Non-pigmented ciliary epithelial cell (primary cell): ENCODE results near the gene GTF2I.
"Not testable (repeated sequence)": the region's sequence is repeated elsewhere in the genome, so short reads cannot be mapped to it uniquely, and the experiment has no call there.

Experiments
- DNase-seq: peaks from one replicate; pipeline ENCODE4 v3.0.0-alpha.2; 2010; ENCODE audit warnings: low read depth

Gene GTF2I

DNA sequence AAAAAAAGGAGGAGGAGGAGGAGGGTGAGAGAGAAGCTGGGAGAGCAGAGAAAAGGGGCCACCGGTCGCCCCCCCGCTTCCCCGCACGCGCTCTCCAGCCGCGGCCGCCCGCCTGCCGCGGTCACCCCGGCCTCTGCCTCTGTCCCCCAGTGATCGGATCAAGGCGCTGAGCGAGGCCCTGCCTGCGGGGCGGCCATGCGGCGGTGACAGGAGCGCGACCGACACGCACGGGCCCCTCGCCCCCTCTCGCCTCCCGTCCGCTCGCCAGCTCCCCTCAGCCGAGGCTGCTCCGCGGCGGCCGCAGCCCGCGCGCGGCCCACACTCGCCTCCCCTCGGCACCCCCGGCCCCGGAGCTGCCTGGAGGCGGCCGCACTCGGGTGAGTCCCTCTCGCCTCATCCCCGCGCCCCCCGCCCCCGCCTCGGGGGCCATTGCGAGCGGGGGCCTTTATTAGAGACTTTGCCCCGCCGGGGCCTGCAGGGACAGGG lies at the start of gene GTF2I:
Gene GTF2I, plus strand, starts transcription at position 27 of the 486 bp plus-strand sequence. CDS start 31,411 bp downstream, outside the sequence.
- no peak for DNase-seq

DNA sequence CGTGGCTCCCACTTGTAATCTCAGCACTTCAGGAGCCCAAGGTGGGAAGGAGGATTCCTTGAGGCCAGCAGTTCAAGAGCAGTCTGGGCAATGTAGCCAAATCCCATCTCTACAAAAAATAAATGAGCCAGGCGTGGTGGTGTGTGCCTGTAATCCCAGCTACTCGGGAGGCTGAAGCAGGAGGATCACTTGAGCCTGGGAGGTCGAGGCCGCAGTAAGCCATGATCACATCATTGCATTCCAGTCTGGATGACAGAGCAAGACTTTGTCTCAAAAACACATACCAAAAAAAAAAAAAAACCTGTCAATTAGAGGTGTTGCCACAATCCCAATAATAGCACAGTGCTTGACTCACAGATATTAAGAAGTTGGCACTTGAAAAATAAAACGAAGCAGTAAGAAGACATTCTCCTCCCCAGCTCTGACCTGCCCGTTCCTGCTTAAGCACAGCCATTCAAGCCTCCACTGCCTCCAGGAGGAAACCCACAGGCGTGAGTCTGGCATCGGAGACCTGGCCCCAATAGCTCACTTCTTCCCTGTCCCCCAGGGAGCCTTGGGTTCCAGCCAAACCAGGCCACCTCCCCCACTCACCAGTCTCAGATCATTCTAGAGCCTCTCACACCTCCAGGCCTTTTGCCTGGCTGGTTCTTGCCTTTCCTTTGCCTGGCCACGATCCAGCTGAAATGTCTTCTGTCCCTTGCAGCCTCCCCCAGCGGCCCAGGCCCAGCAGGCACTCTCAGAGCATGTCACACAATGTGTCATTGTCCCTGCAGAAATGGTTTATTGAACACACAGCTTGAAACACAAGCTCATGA lies 45.3 kb upstream of the GTF2I start:
- no peak for DNase-seq

DNA sequence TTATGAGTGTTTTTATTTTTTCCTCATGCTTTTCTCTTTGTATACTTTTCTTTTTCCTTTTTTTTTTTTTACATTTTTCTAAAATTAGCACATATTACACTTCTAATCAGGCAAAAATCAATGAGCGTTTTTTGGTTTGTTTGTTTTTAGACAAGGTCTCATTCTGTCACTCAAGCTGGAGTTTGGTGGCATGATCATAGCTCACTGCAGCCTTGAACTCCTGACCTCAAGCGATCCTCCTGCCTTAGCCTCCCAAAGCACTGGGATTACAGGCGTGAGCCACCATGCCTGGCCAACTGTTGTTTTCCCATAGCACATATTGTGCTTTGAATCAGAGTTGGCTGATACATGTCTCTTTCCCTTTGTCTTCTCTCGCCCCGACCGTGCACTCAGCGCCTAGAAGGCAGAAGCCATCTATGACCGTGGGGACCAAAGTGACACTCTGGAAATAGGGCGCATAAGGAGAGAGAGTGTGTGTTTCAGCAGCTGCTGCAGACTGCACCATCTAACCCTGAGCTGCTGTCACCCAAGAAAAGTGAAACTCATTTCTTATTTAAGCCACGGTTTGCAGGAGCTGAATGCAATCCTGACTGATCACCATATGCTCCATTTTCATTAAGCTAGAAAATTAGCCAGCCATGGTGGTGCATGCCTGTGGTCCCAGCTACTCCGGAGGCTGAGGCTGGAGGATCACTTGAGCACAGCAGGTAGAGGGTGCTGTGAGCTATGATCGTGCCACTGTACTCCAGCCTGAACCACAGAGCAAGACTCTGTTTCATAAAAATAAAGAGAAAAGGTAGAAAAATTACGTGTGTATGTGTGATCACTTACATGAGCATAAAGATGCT lies 41.4 kb upstream of the GTF2I start:
- DNase-seq, result no peak

DNA sequence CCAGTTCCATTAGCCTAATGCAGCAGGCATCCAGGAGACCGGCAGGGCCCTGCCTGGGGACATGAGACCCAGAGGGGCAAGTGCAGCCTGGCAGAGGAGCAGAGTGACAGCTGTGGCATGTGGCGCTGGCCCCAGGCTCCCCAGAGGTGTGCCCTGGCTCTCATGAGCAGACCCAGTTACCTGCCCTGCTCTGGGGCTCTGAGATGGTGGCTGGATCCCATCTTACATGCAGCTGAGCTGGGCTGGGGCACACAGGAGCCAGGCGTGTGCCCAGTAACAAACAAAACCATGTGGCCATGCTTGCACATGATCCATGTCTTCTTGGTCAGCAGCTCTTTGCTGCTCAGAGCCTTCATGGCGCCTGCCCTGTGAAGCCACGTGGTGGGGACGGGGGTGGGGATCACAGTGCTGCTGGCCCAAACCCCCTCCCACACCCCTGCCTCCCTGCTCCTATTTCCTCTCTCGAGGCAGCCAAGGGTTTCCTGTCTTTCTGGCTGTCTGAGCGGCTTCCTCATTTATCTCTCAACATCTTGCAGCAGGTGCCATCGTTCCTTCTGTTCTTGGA lies 40.3 kb upstream of the GTF2I start:
- DNase-seq, result no peak

DNA sequence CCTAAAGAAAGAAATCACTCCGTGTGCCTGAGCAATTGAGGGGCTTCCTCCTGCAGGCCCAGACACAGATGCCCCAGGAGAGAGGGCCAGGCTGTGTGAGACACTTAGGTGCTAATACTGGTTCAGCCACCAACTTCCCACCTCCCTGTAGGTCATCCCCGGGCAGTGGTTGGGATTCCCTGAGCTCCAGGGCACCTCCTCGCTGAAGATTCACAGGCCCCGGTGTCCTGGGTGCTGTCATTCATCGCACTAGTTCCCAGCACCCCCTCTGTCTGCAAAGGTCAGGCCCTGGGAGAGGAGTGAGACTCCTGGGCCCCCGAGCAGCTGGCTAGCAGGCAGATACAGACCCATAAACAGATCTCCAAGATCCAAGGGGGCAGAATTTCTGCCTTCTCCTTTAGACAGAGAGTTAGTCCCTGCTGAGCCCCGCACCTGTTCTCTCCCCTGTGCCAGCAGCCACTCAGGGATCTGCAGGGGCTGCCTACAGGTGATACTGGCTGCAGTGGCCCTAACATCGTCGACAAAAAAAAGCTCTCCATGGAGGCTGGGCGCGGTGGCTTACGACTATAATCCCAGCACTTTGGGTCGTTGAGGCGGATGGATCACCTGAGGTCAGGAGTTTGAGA lies 38.2 kb upstream of the GTF2I start:
- no peak for DNase-seq

DNA sequence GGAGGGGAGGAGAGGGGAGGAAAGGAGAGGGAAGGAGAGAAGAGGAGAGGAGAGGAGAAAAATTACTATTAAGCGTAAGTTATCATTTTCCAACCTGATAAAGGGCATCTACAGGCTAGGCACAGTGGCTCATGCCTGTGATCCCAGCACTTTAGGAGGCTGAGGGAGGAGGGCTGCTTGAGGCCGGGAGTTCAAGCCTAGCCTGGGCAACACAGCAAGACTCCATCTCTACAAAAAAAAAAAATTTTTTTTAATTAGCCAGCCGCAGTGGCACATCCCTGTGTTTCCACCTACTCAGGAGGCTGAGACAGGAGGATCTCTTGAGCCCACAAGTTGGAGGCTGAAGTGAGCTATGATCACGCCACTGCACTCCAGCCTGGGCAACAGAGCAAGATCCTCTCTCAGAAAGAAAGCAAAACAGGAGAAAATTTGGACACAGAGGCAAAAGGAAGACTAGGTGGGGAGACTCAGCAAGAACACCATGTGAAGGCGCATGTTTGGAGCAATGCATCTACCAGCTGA lies 35.2 kb upstream of the GTF2I start:
- DNase-seq, result no peak

DNA sequence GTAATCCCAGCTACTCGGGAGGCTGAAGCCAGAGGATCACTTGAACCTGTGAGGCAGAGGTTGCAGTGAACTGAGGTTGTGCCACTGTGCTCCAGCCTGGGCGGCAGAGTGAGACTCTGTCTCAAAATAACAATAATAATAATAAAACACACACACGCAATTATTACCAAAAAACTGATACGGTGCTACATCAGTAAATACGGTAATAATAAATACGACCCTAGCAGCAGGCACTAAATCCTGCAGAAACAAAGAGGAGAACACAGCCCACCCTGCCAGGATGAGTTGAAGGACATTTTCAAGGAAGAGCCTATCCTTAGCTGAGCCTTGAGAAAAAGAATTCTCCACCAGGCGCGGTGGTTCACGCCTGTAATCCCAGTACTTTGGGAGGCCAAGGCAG lies 34.4 kb upstream of the GTF2I start:
- DNase-seq, result no peak

DNA sequence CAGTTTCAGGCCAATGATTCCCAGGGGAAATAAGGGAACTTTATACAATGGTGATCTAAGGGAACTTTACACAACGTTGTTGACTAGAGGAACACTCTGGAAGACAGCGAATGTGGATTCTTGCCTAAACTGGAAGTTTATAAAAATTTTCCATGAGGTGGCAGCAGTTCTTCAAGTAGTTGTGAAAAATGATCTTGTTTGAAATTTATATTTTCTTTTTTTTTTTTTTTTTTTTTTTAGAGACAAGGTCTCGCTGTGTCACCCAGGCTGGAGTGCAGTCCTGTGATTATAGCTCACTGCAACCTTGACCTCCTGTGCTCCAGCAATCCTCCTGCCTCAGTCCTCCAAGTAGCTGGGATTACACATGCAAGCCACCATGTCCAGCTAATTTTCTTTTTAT lies 32.1 kb upstream of the GTF2I start:
- DNase-seq, result no peak

DNA sequence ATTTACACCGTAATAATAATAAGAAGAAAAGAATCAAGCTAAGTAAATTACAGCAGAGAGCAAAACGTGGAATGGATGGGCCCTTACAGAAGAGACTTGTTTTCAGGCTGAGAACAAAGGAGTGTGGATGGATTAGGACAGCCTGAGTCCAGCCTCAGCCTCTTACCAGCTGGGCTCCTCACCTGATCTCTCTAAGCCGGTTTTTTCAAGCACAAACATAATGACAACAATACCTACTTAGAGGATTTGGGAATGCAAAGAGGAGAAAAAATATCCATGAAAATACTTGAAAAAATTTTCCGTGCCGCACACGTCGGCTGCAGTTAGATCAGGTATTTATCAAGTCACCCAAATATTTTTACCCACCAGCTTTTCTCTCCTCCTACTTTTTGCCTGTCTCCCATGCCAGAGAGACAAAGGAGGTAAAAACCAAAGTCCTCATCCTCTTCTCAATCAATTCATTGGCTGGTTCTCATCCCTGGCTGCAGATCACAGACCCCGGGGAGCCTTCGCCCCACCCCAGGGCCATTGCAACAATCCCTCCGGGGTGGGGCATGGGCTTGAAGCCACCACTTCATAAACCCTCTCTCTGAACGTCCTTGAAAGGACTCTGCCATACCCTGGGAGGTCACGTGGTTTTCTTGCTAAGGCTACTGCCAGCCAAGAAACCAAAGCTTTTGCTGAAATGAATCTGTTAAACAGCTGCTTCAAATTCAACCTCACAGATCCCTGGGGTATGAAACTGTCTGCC lies 29.7 kb upstream of the GTF2I start:
- no peak for DNase-seq

DNA sequence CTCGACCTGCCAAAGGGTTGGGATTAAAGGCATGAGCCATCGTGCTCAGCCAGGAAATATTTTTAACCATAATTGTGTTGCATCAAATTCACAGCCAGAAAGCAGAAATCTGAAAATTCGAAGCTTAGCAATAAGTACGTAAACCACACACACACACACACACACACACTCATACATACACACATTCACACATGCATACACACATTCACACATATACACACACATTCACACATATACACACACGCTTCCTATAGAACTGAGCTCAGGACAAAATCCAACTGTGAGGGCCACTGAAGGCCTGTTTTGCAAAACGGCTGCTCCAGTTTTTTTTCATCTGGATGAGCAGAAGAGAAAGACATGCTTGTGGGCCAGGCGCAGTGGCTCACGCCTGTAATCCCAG lies 25.0 kb upstream of the GTF2I start:
- DNase-seq, result no peak

DNA sequence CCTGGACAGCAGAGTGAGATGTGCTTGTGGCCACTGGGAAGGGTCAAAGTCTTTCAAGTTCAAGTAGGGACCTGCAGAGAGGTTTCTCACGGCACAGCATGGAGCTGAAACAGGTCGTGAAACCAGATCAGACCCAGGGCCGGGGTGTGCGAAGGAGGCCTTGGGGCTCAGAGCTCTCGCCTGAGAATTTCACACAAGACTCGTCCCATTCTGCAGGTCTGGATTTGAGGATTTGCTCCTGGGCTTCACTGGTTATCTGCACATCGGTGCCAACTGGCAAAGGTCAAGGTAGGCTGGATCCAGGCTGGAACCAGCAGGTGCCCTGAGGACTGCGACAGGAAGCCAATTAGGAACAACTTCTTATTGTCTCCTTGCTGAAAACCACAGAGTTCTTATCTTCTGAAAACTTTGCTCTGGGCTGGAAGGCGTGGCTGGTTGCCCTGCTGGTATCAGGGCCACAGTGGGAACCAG lies 24.0 kb upstream of the GTF2I start:
- DNase-seq, result no peak

DNA sequence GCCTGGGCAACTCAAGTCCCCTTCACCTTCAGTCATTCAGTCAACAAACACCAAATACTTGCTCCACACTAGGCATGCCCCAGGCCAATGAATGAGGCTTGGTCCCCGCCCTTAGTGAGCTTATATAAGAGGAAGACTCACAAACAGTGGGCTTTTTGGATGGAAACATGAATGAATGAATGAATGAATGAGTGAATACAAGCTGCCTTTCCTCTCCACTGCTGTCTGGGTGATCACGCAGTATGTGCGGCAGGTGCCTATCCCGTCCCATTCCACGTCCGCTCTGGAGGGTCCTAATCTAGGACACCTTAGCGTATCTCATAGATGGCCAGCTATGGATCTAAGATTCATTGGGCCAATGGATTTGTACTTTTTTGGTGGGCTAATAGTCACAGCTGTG lies 19.8 kb upstream of the GTF2I start:
- DNase-seq, result no peak

DNA sequence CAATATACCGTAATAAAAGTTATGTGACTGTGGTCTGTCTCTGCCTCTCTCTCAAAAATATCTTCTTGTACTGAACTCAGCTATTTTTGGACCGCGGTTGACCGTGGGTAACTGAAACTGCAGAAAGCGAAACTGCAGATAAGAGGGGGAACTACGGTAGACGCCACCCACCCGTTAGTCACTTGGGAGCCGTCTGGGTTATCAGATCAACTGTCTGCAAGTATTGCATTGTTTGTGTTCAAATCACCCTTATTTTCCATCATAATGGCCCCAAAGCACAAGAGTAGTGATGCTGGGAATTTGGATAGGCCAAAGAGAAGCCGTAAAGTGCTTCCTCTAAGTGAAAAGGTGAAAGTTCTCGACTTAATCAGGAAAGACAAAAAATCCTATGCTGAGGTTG lies 7.5 kb upstream of the GTF2I start:
- not testable (repeated sequence) for DNase-seq

DNA sequence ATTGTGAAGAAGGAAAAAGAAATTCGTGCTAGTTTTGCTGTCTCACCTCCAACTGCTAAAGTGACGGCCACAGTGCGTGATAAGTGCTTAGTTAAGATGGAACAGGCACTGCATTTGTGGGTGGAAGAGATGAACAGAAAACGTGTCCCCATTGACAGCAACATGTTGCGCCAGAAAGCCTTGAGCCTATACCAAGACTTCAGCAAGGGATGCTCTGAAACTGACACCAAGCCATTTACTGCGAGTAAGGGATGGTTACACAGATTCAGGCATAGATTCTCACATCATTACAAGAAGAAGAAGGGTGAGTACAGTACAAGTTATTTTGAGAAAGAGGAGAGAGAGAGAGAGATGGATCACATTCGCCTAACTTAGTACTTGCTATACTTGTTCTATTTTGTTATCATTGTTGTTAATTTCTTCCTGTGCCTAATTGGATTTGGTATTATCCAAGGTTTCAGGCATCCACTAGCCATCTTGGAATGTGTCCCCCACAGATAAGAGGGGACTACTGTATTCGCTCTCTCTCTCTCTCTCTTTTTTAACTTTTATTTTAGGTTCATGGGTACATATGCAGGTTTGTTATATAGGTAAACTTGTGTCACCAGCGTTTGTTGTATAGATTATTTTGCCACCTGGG lies 6.9 kb upstream of the GTF2I start:
- DNase-seq, result not testable (repeated sequence)

DNA sequence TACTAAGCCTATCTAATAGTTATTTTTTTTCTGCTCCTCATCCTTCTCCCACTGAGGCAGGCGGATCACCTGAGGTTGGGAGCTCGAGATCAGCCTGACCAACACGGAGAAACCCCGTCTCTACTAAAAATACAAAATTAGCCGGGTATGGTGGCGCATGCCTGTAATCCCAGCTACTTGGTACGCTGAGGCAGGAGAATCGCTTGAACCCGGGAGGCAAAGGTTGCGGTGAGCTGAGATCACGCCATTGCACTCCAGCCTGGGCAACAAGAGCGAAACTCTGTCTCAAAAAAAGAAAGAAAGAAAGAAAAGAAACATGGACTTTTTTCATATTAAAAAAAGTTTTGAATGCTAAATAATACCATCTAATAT lies 6.4 kb upstream of the GTF2I start:
- not testable (repeated sequence) for DNase-seq

DNA sequence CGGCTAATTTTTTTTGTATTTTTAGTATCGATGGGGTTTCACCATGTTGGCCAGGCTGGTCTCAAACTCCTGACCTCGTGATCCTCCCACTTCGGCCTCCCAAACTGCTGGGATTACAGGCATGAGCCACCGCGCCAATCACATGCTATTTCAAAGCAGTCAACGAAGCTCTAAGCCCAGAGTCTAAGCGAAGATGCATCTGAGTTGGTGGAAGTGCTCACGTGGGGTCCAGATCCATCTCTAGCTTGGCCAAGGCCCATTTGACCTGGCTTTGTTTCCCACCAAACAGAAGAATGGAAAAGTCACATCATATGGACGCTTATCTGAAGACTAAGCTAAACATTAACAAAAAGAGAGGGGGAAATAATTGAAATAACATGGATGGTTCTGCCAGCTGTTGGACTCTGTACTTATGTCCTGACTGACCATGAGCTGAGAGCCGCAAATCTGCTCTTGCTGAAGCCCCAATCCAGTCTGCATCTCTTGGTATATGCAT lies 3.8 kb upstream of the GTF2I start:
- DNase-seq, result no peak

DNA sequence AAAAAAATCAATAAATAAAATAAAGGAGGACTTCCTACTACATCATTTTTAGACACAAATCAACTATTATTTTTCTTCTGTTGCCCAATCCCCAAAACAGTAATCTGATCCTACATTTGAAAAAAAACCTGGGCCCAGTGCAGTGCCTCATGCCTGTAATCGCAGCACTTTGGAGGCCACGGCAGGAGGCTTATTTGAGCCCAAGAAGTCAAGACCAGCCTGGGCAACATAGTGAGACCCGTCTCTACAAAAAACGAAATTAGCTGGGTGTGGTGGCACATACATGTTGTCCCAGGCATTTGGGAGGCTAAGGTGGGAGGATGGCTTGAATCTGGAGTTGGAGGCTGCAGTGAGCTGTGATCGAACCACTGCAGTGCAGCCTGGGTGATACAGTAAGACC lies 2.7 kb upstream of the GTF2I start:
- no peak for DNase-seq

DNA sequence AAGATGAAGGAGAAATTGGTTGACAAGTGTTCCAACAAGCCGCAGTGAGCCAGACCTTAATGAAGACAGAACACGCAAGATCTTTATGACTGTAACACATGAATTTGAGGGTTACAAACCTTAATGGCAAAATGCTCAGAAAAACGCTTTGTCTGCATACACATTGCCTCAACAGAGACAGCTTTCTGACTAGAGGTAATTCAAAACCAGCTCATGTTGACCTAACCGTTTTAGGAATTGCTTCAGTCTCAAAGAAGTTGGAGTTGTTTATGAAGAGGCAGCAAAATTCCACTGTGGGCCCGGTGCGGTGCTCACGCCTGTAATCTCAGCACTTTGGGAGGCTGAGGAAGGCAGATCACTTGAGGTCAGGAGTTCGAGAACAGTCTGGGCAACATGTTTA lies 2.2 kb upstream of the GTF2I start:
- DNase-seq, result no peak

DNA sequence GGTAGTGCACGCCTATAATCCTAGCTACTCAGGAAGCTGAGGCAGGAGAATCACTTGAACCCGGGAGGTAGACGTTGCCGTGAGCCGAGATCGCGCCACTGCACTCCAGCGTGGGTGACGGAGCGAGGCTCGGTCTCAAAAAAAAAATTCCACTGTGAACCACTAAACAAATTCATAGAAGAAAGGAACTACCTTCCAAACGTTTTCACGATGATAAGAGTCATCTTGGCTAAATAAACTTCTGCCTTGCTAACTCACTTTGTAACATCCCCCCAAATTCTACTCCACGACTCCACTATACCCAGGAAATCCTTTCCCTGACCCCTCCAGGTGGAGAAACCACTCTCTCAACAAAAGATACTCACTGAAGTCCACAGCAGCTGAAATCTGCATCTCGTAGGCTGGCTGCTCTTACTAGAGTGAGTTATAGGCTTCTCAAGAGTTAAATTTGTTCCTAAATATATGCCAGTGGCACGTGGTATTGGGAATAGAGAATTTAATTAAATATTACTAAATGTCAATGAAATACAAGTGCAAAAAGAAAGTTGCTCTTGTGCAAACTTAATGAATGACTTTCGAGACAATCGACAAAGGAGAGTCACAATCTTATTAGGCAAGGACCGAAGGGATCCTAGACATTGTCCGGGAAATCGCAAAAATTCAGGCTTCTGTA lies 1.6 kb upstream of the GTF2I start:
- no peak for DNase-seq

DNA sequence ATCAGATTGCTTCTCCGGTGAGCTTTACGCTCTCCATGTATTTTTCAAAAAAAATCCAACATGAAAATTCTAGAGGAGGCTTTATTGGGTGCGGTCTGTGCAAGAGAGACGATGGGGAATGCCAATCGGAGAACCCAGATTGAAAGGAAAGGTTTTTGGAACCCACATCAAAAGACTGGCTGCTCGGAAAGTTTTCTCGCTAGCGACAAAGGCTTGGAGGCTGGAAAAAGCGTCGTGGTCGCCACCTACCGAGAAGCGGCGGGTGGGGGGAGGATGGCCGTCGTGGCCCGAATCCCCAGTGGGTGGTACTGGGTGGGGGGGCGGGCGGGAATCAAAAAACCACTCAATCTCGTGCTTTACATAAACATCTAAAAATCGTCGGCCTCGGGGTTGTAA lies 1.1 kb upstream of the GTF2I start:
- DNase-seq, result no peak
